B cell (primary cell): ENCODE measurements around the gene ZEB2. TPM values are rescaled to one million over a fixed set of nuclear protein-coding genes. Genes with fewer than 3 reads are reported as not detected.

Experiments
- ATAC-seq: fragments of 200-7000 bp; cut with Tn5 transposase; one replicate; pipeline ENCODE4 v1.10.0; 2021; ENCODE audit warnings: low read depth, mild to moderate bottlenecking, moderate number of reproducible peaks, moderate library complexity
- CTCF ChIA-PET: fragments of 350-600 bp; sonication (Branson Sonifier 250); formaldehyde crosslinking; loops from one replicate; lab custom pipeline; 2021; ENCODE audit warnings: antibody characterized with exemption, inconsistent platforms; lab: Charles Lee
- POLR2A ChIA-PET: fragments of 350-600 bp; sonication (Branson Sonifier 250); formaldehyde crosslinking; loops from one replicate; lab custom pipeline; 2021; ENCODE audit warnings: antibody characterized with exemption; lab: Charles Lee
- DNase-seq: peaks from one replicate; pipeline ENCODE4 v3.0.0; 2013
- H2AFZ ChIP-seq: 2 replicates; pipeline ENCODE4 v1.6.1; 2012; ENCODE audit warnings: mild to moderate bottlenecking, low read depth, low read length; ENCODE audit not compliant: insufficient read depth, poor library complexity, severe bottlenecking
- H3K27ac ChIP-seq, 2 donors: 1 replicate in 1 of 2; 2 replicates in 1 of 2; pipeline ENCODE4 v1.5.1; 2012 to 2013; ENCODE audit warnings: low read length in 2 of 2, mild to moderate bottlenecking in 2 of 2, moderate library complexity in 1 of 2
- H3K27me3 ChIP-seq, 4 experiments: fragments of 200-600 bp in 1 of 4; sonication (generic) in 1 of 4; replicated peaks in 1 of 4; 1 replicate in 2 of 4; 2 replicates in 2 of 4; pipeline versions ENCODE4 v1.6.1 to v1.7.0; 2013 to 2016; ENCODE audit warnings: low read length in 3 of 4, mild to moderate bottlenecking in 2 of 4, mixed read lengths in 1 of 4, moderate library complexity in 1 of 4; ENCODE audit not compliant: insufficient read depth in 4 of 4, control insufficient read depth in 3 of 4; ENCODE audit errors: control extremely low read depth in 1 of 4
- H3K36me3 ChIP-seq, 2 experiments: replicated peaks in 1 of 2; 1 replicate in 1 of 2; 2 replicates in 1 of 2; pipeline versions ENCODE4 v1.6.1 to v1.7.1; 2013; ENCODE audit warnings: low read length in 1 of 2; ENCODE audit not compliant: insufficient read depth in 2 of 2, control insufficient read depth in 1 of 2; ENCODE audit errors: control extremely low read depth in 1 of 2, extremely low read depth in 1 of 2
- H3K4me1 ChIP-seq, 2 donors: fragments of 200-600 bp in 1 of 2; sonication (generic) in 1 of 2; 1 replicate in 1 of 2; 2 replicates in 1 of 2; pipeline versions ENCODE4 v1.5.1 to v1.6.1; 2013 to 2017; ENCODE audit warnings: low read length in 2 of 2; ENCODE audit not compliant: control insufficient read depth in 2 of 2, insufficient read depth in 2 of 2
- H3K4me2 ChIP-seq: replicated peaks from 2 replicates; pipeline ENCODE3; 2012; ENCODE audit warnings: mild to moderate bottlenecking, low read depth, low read length; ENCODE audit not compliant: poor library complexity, severe bottlenecking
- H3K4me3 ChIP-seq, 5 experiments: fragments of 200-600 bp in 1 of 5; sonication (generic) in 1 of 5; 1 replicate in 3 of 5; 2 replicates in 2 of 5; pipeline versions ENCODE4 v1.5.1 to v1.7.0; 2011 to 2016; ENCODE audit warnings: low read length in 4 of 5, mild to moderate bottlenecking in 4 of 5, low read depth in 2 of 5, control low read depth in 1 of 5, moderate library complexity in 1 of 5; ENCODE audit not compliant: insufficient read depth in 1 of 5; ENCODE audit errors: control extremely low read depth in 1 of 5, extremely low read depth in 1 of 5
- H3K79me2 ChIP-seq: fragments of 200-600 bp; sonication (generic); one replicate; pipeline ENCODE4 v1.6.0; 2016; ENCODE audit warnings: low read length; ENCODE audit not compliant: control insufficient read depth, insufficient read depth
- H3K9ac ChIP-seq: fragments of 200-600 bp; sonication (generic); 2 replicates; pipeline ENCODE4 v1.6.1; 2017; ENCODE audit warnings: mild to moderate bottlenecking, low read length, moderate library complexity
- H3K9me3 ChIP-seq, 3 donors: one replicate each; pipeline versions ENCODE4 v1.6.1 to v1.7.1; 2013; ENCODE audit warnings: low read length in 2 of 3; ENCODE audit not compliant: control insufficient read depth in 2 of 3, insufficient read depth in 1 of 3; ENCODE audit errors: control extremely low read depth in 1 of 3
- H4K20me1 ChIP-seq: 2 replicates; pipeline ENCODE4 v1.6.0; 2012; ENCODE audit warnings: mild to moderate bottlenecking, low read length; ENCODE audit not compliant: insufficient read depth, control insufficient read depth, poor library complexity, severe bottlenecking
- H3K27ac Mint-ChIP-seq: one replicate; pipeline ENCODE4 v1.8.0; 2021; ENCODE audit warnings: mixed read lengths
- H3K27me3 Mint-ChIP-seq: one replicate; pipeline ENCODE4 v1.8.0; 2021; ENCODE audit warnings: mixed read lengths
- H3K4me1 Mint-ChIP-seq: one replicate; pipeline ENCODE4 v1.8.0; 2021; ENCODE audit warnings: mixed read lengths
- H3K4me3 Mint-ChIP-seq: one replicate; pipeline ENCODE4 v1.8.0; 2021; ENCODE audit warnings: mixed read lengths
- H3K9me3 Mint-ChIP-seq: one replicate; pipeline ENCODE4 v1.8.0; 2022; ENCODE audit warnings: mixed read lengths; ENCODE audit not compliant: insufficient read depth
- CTCF ChIP-seq: fragments of 200-600 bp; IDR thresholded peaks from one replicate; pipeline ENCODE4 v1.8.0; 2022; ENCODE audit warnings: antibody characterized with exemption, mild to moderate bottlenecking
- EZH2 ChIP-seq: IDR thresholded peaks from 2 replicates; pipeline ENCODE4 v1.6.1; 2012; ENCODE audit warnings: borderline replicate concordance, low read depth, mild to moderate bottlenecking, moderate library complexity, low read length; ENCODE audit not compliant: insufficient read depth, poor library complexity, severe bottlenecking
- WGBS: methylation state at CpG from one replicate; pipeline ENCODE4 v1.1.5; 2013; ENCODE audit warnings: missing lambda C conversion rate; ENCODE audit not compliant: insufficient coverage; 5-methylcytosine and 5-hydroxymethylcytosine counted together
- intact Hi-C: fragments of 100-400 bp; cut with micrococcal nuclease; formaldehyde crosslinking; loops from one replicate; pipeline ENCODE4 v1.10.0; 2022
- polyA plus RNA-seq: library from polyadenylated mRNA; depleted of rRNA; stranded (reverse); fragments of >200 nt; gene quantifications from 2 replicates; pipeline ENCODE4 v1.2.3, GENCODE V29; 2012
- total RNA-seq, 2 donors: library from RNA; stranded (reverse); fragments of 120-200 nt in 1 of 2; gene quantifications; 1 replicate in 1 of 2; 2 replicates in 1 of 2; pipeline versions ENCODE4 v1.2.3 to v1.2.4, GENCODE V29; 2013 to 2022

Gene ZEB2
- total and polyA plus RNA-seq, 2 donors (not counting 1 experiment from before 2014, with no cell fraction given): 56.3 to 217 TPM

DNA sequence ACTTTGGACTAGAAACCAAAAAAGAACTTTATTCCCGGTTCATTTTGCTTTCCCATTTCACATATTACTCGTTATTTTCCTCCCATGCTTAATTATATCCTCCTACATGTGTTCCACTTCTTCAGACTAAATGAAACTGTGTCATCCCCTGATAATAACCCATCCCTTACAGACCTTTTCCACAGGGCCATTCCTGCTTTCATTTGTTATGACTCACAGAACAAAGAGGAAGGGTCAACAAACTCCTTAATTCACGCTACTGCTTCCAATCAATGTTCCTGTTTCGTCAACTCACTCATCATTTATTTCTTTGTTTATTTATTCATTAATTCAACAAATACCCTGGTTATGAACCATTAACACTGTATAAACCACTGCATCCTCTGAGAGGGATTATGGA lies 104.5 kb downstream of the ZEB2 start:
- no peak for ATAC-seq
- Histone ChIP-seq H3K9ac (no peak overlapping the region), H3K27ac (no peak overlapping the region), H2AFZ (no peak overlapping the region), H3K79me2 (peaks cover 44% of the 10 kb centered on the region), H3K4me2 (no peak overlapping the region), H3K9me3 (no peaks in the 10 kb centered on the region), H3K27me3 (no peaks in the 10 kb centered on the region), H3K36me3 (peaks cover 0 to 51% of the 10 kb centered on the region in 2 experiments), H3K4me3 (no peak overlapping the region), H3K4me1 (peaks cover 7 to 8% of the 10 kb centered on the region in 2 donors), H4K20me1 (peaks cover 21% of the 10 kb centered on the region)
- CTCF ChIA-PET: no interaction called here
- H3K4me1 Mint-ChIP-seq: peaks cover 30% of the 10 kb centered on the region
- POLR2A ChIA-PET: no interaction called here
- H3K27me3 Mint-ChIP-seq: no peaks in the 10 kb centered on the region
- no peak overlapping the region for H3K4me3 Mint-ChIP-seq
- H3K9me3 Mint-ChIP-seq: no peaks in the 10 kb centered on the region
- WGBS: 100% methylated on average over 2 of the region's 4 CpGs
- peak overlapping the region; percentile 39 for H3K27ac Mint-ChIP-seq
- intact Hi-C loops: no loop called here
- TF ChIP-seq CTCF: no peak
- no peak for TF ChIP-seq EZH2
- no peak for DNase-seq

GRCh38 chr2:144414324-144414845 lies 105.5 kb downstream of the ZEB2 start:
- no peak overlapping the region for H3K4me2 ChIP-seq
- ATAC-seq: no peak
- H4K20me1 ChIP-seq: peaks cover 21% of the 10 kb centered on the region
- H2AFZ ChIP-seq: no peak overlapping the region
- Mint-ChIP-seq H3K27me3 (no peaks in the 10 kb centered on the region), H3K27ac (peak overlapping the region; percentile 62), H3K4me3 (no peak overlapping the region), H3K9me3 (no peaks in the 10 kb centered on the region), H3K4me1 (peaks cover 29% of the 10 kb centered on the region)
- no peak overlapping the region for H3K4me3 ChIP-seq
- H3K27me3 ChIP-seq: no peaks in the 10 kb centered on the region
- DNase-seq: no peak
- 90% methylated on average over 1 of the region's 5 CpGs for WGBS
- H3K36me3 ChIP-seq: peaks cover 0 to 41% of the 10 kb centered on the region in 2 experiments
- CTCF ChIA-PET: no interaction called here
- no peak overlapping the region for H3K9ac ChIP-seq
- peaks cover 37% of the 10 kb centered on the region for H3K79me2 ChIP-seq
- H3K4me1 ChIP-seq: peaks cover 7 to 8% of the 10 kb centered on the region in 2 donors
- POLR2A ChIA-PET: no interaction called here
- peak overlapping the region in 1 of 2 donors; percentile 43 for H3K27ac ChIP-seq
- intact Hi-C loops: no loop called here
- no peaks in the 10 kb centered on the region for H3K9me3 ChIP-seq
- TF ChIP-seq EZH2: no peak
- TF ChIP-seq CTCF: no peak
